ENCODE data around the gene CDC42SE1. TPM values are rescaled to one million over a fixed set of nuclear protein-coding genes. Genes with fewer than 3 reads are reported as not detected.

Gene CDC42SE1
- total and polyA plus RNA-seq, 2 donors from 2014 or later = 36.6 to 107 TPM

DNA sequence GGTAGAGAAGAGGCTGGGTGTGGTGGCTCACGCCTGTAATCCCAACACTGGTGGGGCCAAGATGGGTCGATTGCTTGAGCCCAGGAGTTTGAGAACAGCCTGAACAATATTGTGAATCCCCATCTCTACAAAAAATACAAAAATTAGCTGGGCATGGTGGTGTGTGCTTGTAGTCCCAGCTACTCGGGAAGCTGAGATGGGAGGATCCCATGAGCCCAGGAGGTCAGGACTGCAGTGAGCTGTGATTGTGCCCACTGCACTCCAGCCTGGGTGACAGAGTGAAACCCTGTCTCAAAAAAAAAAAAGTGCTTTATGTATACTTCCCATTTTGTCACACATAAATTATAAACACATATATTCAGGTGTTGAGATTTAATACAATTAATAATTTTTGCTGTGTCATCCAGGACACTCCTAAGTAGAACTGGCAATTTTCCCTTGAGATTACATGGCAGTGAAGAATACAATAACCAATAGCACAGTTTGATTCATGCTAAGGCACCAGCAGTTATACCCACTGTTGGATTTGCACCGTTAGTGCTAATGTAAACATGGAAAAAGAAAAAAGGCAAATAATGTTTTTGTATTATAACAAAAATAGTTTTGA, 26.6 kb upstream of the CDC42SE1 start:
- Histone ChIP-seq H3K9me3 (ENCODE audit: control insufficient read depth in 2 of 3, insufficient read depth in 1 of 3, low read length in 3 of 3) (no peaks in the 10 kb centered on the region), H3K4me1 (ENCODE audit: control insufficient read depth in 2 of 3, insufficient read depth in 2 of 3, low read depth in 1 of 3, low read length in 3 of 3) (no peaks in the 10 kb centered on the region), H3K27me3 (ENCODE audit: control insufficient read depth, insufficient read depth, low read length) (no peaks in the 10 kb centered on the region), H3K4me3 (ENCODE audit: low read length in 3 of 3) (no peak overlapping the region), H3K36me3 (ENCODE audit: control insufficient read depth in 2 of 3, insufficient read depth in 3 of 3, low read length in 3 of 3) (peaks cover 0 to 3% (median 0%) of the 10 kb centered on the region in 3 donors), H3K27ac (ENCODE audit: low read depth in 2 of 2, low read length in 2 of 2) (no peak overlapping the region), H3K9ac (ENCODE audit: low read length in 3 of 3) (no peak overlapping the region)
- TF ChIP-seq, protein P1, sequence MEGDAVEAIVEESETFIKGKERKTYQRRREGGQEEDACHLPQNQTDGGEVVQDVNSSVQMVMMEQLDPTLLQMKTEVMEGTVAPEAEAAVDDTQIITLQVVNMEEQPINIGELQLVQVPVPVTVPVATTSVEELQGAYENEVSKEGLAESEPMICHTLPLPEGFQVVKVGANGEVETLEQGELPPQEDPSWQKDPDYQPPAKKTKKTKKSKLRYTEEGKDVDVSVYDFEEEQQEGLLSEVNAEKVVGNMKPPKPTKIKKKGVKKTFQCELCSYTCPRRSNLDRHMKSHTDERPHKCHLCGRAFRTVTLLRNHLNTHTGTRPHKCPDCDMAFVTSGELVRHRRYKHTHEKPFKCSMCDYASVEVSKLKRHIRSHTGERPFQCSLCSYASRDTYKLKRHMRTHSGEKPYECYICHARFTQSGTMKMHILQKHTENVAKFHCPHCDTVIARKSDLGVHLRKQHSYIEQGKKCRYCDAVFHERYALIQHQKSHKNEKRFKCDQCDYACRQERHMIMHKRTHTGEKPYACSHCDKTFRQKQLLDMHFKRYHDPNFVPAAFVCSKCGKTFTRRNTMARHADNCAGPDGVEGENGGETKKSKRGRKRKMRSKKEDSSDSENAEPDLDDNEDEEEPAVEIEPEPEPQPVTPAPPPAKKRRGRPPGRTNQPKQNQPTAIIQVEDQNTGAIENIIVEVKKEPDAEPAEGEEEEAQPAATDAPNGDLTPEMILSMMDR (IDR thresholded peaks at IDR 0.05; ENCODE audit: borderline replicate concordance, extremely low read depth, insufficient read depth) = no peak
- no peak for FAIRE-seq
- DNase-seq = no peak
- intact Hi-C loops (cut with DNase I) = no loop called here

DNA sequence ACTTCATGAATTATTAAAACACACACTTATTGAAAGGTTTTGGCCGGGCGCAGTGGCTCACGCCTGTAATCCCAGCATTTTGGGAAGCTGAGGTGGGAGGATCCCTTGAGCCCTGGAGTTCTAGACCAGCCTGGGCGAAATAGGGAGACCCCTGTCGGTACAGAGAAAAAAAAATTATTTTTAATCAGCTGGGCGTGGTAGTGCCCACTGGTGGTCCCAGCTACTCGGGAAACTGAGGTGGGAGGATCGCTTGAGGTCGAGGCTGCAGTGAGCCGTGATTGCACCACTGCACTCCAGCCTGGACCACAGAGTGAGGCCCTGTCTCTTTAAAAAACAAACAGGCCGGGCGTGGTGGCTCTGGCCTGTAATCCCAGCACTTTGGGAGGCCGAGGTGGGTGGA, 12.8 kb upstream of the CDC42SE1 start:
- TF ChIP-seq, protein P1 (IDR thresholded peaks at IDR 0.05; ENCODE audit: borderline replicate concordance, extremely low read depth, insufficient read depth) = no peak
- H3K9me3 ChIP-seq (ENCODE audit: control insufficient read depth in 2 of 3, insufficient read depth in 1 of 3, low read length in 3 of 3) = no peaks in the 10 kb centered on the region
- H3K4me3 ChIP-seq (ENCODE audit: low read length in 3 of 3) = no peak overlapping the region
- no peak overlapping the region for H3K9ac ChIP-seq (ENCODE audit: low read length in 3 of 3)
- H3K4me1 ChIP-seq (ENCODE audit: control insufficient read depth in 2 of 3, insufficient read depth in 2 of 3, low read depth in 1 of 3, low read length in 3 of 3) = no peaks in the 10 kb centered on the region
- intact Hi-C loops (cut with DNase I) = no loop called here
- no peaks in the 10 kb centered on the region for H3K36me3 ChIP-seq (ENCODE audit: control insufficient read depth in 2 of 3, insufficient read depth in 3 of 3, low read length in 3 of 3)
- DNase-seq (no peak), FAIRE-seq (no peak)
- H3K27ac ChIP-seq (ENCODE audit: low read depth in 2 of 2, low read length in 2 of 2) = no peak overlapping the region
- no peaks in the 10 kb centered on the region for H3K27me3 ChIP-seq (ENCODE audit: control insufficient read depth, insufficient read depth, low read length)

DNA sequence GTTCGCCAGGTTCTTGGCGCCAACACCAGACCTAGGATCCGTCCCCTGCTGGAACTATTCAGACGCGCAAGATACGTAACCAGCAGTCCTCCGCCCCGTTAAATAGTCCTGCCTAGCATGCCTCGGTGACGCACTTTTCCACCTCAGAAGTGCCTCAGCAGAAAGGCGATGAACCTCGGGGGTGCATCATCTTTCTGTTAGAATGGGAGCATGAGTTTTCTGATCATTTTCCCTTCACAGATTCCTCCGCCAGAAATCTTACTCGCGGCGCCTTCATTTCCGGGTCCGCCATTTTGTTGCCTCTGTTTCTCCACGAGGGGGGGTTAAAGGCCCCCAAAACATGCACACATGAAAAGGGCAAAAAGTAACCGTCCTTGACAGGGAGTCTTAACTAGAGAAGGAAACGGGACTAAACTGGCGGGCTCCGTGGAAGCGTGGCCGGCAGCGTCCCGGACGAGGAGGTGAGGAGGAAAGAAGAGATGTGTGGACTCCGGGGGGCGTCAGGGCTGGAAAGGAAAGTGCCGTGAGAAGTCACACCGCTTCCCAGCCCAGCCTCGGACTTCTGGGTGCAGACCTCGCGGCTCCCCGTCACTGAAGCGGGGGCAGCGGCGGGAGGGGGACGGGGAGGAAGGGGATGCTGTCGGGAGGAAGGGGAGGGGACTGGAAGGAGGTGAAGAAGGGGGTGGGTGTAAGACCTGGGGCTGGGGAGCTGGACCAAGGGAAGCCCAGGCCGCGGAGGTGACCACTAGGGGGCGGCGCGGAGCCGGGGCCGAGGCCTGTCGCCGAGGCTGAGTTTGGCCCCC, 11.3 kb upstream of the CDC42SE1 start, which contains the start of gene GABPB2:
Gene GABPB2, plus strand, starts transcription at position 288 of the 803 bp plus-strand sequence. CDS start 17,429 bp downstream, outside the sequence.
- no peak for FAIRE-seq
- H3K4me3 ChIP-seq (ENCODE audit: low read length in 3 of 3) = peak within 1 kb of the TSS; percentile 74 to 99 (median 91)
- TF ChIP-seq, protein P1 (IDR thresholded peaks at IDR 0.05; ENCODE audit: borderline replicate concordance, extremely low read depth, insufficient read depth) = peak; percentile 86
- no peaks in the 10 kb centered on the region for H3K4me1 ChIP-seq (ENCODE audit: control insufficient read depth in 2 of 3, insufficient read depth in 2 of 3, low read depth in 1 of 3, low read length in 3 of 3)
- H3K9me3 ChIP-seq (ENCODE audit: control insufficient read depth in 2 of 3, insufficient read depth in 1 of 3, low read length in 3 of 3) = no peaks in the 10 kb centered on the region
- no peaks in the 10 kb centered on the region for H3K27me3 ChIP-seq (ENCODE audit: control insufficient read depth, insufficient read depth, low read length)
- peak within 1 kb of the TSS; percentile 100 for H3K27ac ChIP-seq (ENCODE audit: low read depth in 2 of 2, low read length in 2 of 2)
- H3K36me3 ChIP-seq (ENCODE audit: control insufficient read depth in 2 of 3, insufficient read depth in 3 of 3, low read length in 3 of 3) = no peaks in the 10 kb centered on the region
- peak; percentile 93 to 97 (median 96) for DNase-seq
- peak within 1 kb of the TSS; percentile 55 to 99 (median 94) for H3K9ac ChIP-seq (ENCODE audit: low read length in 3 of 3)
- intact Hi-C loops (cut with DNase I) = no loop called here
